Neural crest cell (in vitro differentiated cells): ENCODE data around the gene RGL4. TPM values are rescaled to one million over a fixed set of nuclear protein-coding genes. Genes with fewer than 3 reads are reported as not detected.
A peak's percentile ranks its signal among the peaks of the same experiment; 100 is the strongest.

Source experiments
- DNase-seq: peaks from one replicate; pipeline ENCODE4 v3.0.0; 2021; ENCODE audit warnings: low read depth, mixed read lengths, low spot score
- H3K27ac Mint-ChIP-seq: one replicate; pipeline ENCODE4 v1.8.0; 2021; ENCODE audit warnings: mild to moderate bottlenecking, mixed read lengths; ENCODE audit not compliant: unreplicated experiment
- H3K27me3 Mint-ChIP-seq: 2 replicates; pipeline ENCODE4 v1.8.0; 2021; ENCODE audit warnings: low read depth, mild to moderate bottlenecking, mixed read lengths
- H3K36me3 Mint-ChIP-seq: 2 replicates; pipeline ENCODE4 v1.8.0; 2021; ENCODE audit warnings: low read depth, mild to moderate bottlenecking, mixed read lengths
- H3K4me1 Mint-ChIP-seq: 2 replicates; pipeline ENCODE4 v1.8.0; 2021; ENCODE audit warnings: mixed read lengths
- H3K4me3 Mint-ChIP-seq: one replicate; pipeline ENCODE4 v1.8.0; 2021; ENCODE audit warnings: mild to moderate bottlenecking, mixed read lengths
- H3K9me3 Mint-ChIP-seq: 2 replicates; pipeline ENCODE4 v1.8.0; 2021; ENCODE audit warnings: mixed read lengths
- CTCF ChIP-seq: fragments of 200-600 bp; sonication (generic); conservative IDR thresholded peaks from 2 replicates; pipeline ENCODE4 v1.5.0; 2021; ENCODE audit warnings: antibody characterized with exemption, mild to moderate bottlenecking
- total RNA-seq: library from RNA; stranded (reverse); gene quantifications from 2 replicates; pipeline ENCODE4 v1.2.1, GENCODE V29; 2021

RGL4 gene
- total RNA-seq, 1 donor from 2014 or later = not detected

DNA sequence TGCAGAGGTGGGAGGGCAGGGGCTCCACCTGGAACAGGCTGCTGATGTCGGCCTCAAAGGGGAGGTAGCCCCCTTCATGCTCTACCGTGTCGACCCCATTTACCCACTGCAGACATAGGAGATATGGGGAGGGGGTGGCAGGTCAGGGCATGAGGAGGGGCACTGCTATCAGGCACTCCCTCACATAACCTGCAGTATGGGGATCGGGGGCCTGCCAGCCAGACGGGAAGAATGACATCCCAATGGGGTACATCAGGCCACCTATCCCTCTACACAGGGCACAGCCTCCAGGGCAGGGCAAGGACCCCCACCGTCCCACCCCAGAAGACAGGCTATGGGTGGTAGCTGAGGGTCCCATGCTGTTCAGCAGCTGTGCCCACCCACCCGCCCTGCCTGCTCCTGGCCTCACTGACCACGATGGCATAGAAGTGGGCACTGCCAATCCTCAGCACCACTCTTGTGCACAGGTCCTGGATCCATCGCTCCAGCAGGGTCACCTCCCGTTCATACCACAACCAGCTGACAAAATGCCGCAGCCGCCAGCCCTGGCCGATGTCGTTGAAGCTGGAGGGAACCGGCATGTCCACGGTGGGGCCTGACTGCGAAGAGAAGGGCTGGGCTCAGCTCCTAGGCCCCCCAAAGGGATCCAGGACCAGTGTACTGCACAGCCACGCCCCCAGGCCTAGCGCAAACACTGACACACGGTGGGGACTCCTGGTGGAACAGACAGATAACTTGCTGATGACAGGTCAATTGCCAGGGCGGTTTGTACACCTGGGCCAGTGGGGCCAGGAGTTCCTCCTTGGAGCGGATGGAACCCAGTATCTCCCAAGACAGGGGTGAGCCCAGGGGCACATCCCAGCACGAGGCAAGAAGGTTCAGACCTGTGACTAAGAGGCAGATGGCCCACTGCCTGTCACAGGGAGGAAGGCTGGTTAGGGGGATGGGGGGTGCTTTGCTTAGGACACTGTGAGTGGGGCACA is 24.1 kb downstream of the RGL4 start:
- no peak for DNase-seq
- Mint-ChIP-seq H3K4me3 (peak overlapping the region; percentile 82), H3K4me1 (peaks cover 6% of the 10 kb centered on the region), H3K27me3 (no peaks in the 10 kb centered on the region), H3K27ac (no peak overlapping the region), H3K9me3 (no peaks in the 10 kb centered on the region), H3K36me3 (peaks cover 6% of the 10 kb centered on the region)
- no peak for TF ChIP-seq CTCF

DNA sequence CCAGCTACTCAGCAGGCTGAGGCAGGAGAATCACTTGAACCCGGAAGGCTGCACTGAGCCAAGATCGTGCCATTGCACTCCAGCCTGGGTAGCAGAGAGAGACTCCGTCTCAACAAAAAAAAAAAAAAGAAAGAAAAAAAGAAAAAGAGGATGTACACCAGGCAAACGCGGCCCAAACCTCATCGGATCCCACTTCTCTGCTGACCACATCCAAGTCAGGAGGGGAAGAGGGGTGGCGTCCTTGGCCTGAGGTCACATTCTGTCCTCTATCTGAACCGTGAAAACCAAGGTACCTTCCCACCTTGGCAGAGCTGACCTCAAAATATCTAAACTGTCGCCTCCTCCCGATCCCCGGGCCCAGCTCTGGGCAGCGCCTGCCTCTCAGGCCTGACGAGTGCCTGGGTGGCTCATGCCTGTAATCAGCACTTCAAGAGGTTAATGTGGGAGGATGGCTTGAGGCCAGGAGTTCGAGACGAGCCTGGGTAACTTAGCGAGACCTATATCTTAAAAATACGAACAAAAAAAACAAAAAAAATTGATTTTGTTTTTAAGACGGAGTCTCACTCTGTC is 25.1 kb downstream of the RGL4 start:
- Mint-ChIP-seq H3K4me3 (peak overlapping the region; percentile 57), H3K9me3 (no peaks in the 10 kb centered on the region), H3K27me3 (no peaks in the 10 kb centered on the region), H3K4me1 (peaks cover 6% of the 10 kb centered on the region), H3K36me3 (peaks cover 3% of the 10 kb centered on the region), H3K27ac (no peak overlapping the region)
- TF ChIP-seq CTCF = no peak
- no peak for DNase-seq

GRCh38 chr22:23716811-23717801 is 26.3 kb downstream of the RGL4 start:
- DNase-seq = peak; percentile 89
- TF ChIP-seq CTCF = no peak
- H3K36me3 Mint-ChIP-seq = peaks cover 3% of the 10 kb centered on the region
- no peaks in the 10 kb centered on the region for H3K27me3 Mint-ChIP-seq
- H3K4me1 Mint-ChIP-seq = peaks cover 6% of the 10 kb centered on the region
- H3K27ac Mint-ChIP-seq = peak overlapping the region; percentile 95
- H3K4me3 Mint-ChIP-seq = peak overlapping the region; percentile 90
- H3K9me3 Mint-ChIP-seq = no peaks in the 10 kb centered on the region

GRCh38 chr22:23718371-23719165 is 27.8 kb downstream of the RGL4 start:
- Mint-ChIP-seq H3K9me3 (no peaks in the 10 kb centered on the region), H3K4me1 (peaks cover 6% of the 10 kb centered on the region), H3K4me3 (peak overlapping the region; percentile 69), H3K36me3 (peaks cover 3% of the 10 kb centered on the region), H3K27ac (no peak overlapping the region), H3K27me3 (no peaks in the 10 kb centered on the region)
- no peak for DNase-seq
- TF ChIP-seq CTCF = no peak
